Smooth muscle cell (in vitro differentiated cells): ENCODE data around the gene CNNM4. TPM values are rescaled to one million over a fixed set of nuclear protein-coding genes. Genes with fewer than 3 reads are reported as not detected.

ENCODE experiments used
- DNase-seq: peaks from one replicate; lab custom pipeline; 2025; ENCODE audit not compliant: unreplicated experiment; lab: John Stamatoyannopoulos, UW
- H2AFZ ChIP-seq: fragments of 200-600 bp; sonication (generic); 2 replicates; pipeline ENCODE4 v1.6.0; 2016; ENCODE audit warnings: antibody characterized with exemption, low read depth, mild to moderate bottlenecking
- H3F3A ChIP-seq: fragments of 200-600 bp; sonication (generic); 2 replicates; pipeline ENCODE4 v1.6.0; 2017; ENCODE audit warnings: antibody characterized with exemption, low read depth
- H3K27ac ChIP-seq: fragments of 200-600 bp; sonication (generic); 2 replicates; pipeline ENCODE4 v1.5.1; 2016; ENCODE audit warnings: low read depth, mild to moderate bottlenecking
- H3K27me3 ChIP-seq: fragments of 200-600 bp; sonication (generic); 2 replicates; pipeline ENCODE4 v1.6.1; 2016; ENCODE audit warnings: low read depth, mild to moderate bottlenecking
- H3K36me3 ChIP-seq: fragments of 200-600 bp; sonication (generic); 2 replicates; pipeline ENCODE4 v1.5.1; 2016; ENCODE audit warnings: low read depth
- H3K4me1 ChIP-seq: fragments of 200-600 bp; sonication (generic); 2 replicates; pipeline ENCODE4 v1.5.1; 2016; ENCODE audit warnings: low read depth
- H3K4me2 ChIP-seq: fragments of 200-600 bp; sonication (generic); 2 replicates; pipeline ENCODE4 v1.6.0; 2016; ENCODE audit warnings: mild to moderate bottlenecking
- H3K4me3 ChIP-seq: fragments of 200-600 bp; sonication (generic); 2 replicates; pipeline ENCODE4 v1.5.1; 2016; ENCODE audit warnings: mild to moderate bottlenecking
- H3K79me2 ChIP-seq: fragments of 200-600 bp; sonication (generic); 2 replicates; pipeline ENCODE4 v1.6.0; 2016; ENCODE audit warnings: low read depth, mild to moderate bottlenecking
- H3K9ac ChIP-seq: fragments of 200-600 bp; sonication (generic); 2 replicates; pipeline ENCODE4 v1.6.0; 2016; ENCODE audit warnings: low read depth
- H3K9me3 ChIP-seq: fragments of 200-600 bp; sonication (generic); replicated peaks from 2 replicates; pipeline ENCODE4 v1.5.1; 2016; ENCODE audit warnings: low read depth
- H4K20me1 ChIP-seq: fragments of 200-600 bp; sonication (generic); 2 replicates; pipeline ENCODE4 v1.6.0; 2016; ENCODE audit warnings: low read depth
- CTCF ChIP-seq: fragments of 200-600 bp; sonication (generic); IDR thresholded peaks from 2 replicates; pipeline ENCODE4 v1.5.1; 2017; ENCODE audit warnings: borderline replicate concordance, mild to moderate bottlenecking, antibody characterized with exemption; ENCODE audit not compliant: insufficient read depth, poor library complexity, severe bottlenecking
- WGBS: methylation state at CpG from one replicate; pipeline ENCODE4 v1.1.7; 2016; ENCODE audit warnings: low lambda C conversion rate; 5-methylcytosine and 5-hydroxymethylcytosine counted together
- polyA plus RNA-seq: library from polyadenylated mRNA; unstranded; fragments of >200 nt; fragmentation: Nextera tagmentation; extraction: Ambion mirVana; gene quantifications from 2 replicates; pipeline ENCODE4 v1.2.1, GENCODE V29; 2016
- total RNA-seq: library from RNA; depleted of rRNA; stranded (reverse); fragments of >200 nt; gene quantifications from 2 replicates; pipeline ENCODE4 v1.2.3, GENCODE V29; 2014

CNNM4 gene
- total and polyA plus RNA-seq, 2 experiments from 2014 or later, result 7.2 to 10.1 TPM

DNA sequence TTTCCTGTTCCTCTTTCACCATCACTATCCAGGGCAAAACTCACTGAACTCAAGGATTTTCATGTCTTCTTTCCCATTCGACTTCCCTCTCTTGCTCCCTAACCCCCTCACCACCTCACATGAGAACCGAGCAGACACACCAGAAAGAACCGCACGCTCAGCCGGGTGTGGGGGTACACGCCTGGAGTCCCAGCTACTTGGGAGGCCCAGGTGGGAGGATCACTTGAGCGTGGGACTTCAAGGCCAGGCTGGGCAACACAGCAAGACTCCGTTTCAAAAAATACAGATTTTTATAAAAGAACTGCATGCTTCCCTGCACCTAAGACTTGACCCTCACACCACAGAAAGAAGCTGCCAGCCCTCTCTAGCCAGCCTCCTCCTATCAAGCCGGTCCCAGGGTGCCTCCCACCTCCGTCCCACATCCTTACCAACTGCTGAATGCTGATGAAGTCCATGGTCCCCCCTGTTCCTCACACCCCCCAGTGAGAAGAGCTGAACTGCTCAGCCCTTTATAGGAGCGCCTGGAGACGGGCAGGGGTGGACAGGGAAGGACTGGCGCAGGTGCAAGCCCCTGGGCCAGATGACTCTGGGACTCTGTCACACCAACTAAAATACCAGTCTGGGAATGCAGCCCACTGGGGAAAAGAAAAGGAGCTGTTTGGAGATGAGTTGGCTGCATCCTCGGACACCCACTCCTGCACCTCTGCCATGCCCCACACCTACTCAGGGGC lies 83.0 kb downstream of the CNNM4 start, which contains the start of gene ANKRD23:
Gene ANKRD23 (minus strand): TSS at position 484 of the 731 bp plus-strand sequence. CDS start 29 bp downstream, at position 455.
- no peaks in the 10 kb centered on the region for H4K20me1 ChIP-seq
- no peak for TF ChIP-seq CTCF
- H3F3A ChIP-seq, result no peaks in the 10 kb centered on the region
- H3K79me2 ChIP-seq, result no peaks in the 10 kb centered on the region
- DNase-seq, result no peak
- H3K27ac ChIP-seq, result no peak within 1 kb of the TSS
- no peaks in the 10 kb centered on the region for H3K36me3 ChIP-seq
- H3K9me3 ChIP-seq, result no peaks in the 10 kb centered on the region
- no peak within 1 kb of the TSS for H3K4me2 ChIP-seq
- no peak within 1 kb of the TSS for H2AFZ ChIP-seq
- 96% methylated on average over 14 of the region's 14 CpGs for WGBS
- H3K4me1 ChIP-seq, result no peaks in the 10 kb centered on the region
- no peaks in the 10 kb centered on the region for H3K27me3 ChIP-seq
- H3K4me3 ChIP-seq, result no peak within 1 kb of the TSS
- H3K9ac ChIP-seq, result no peak within 1 kb of the TSS

- Histone ChIP-seq H3K4me1 (no peaks in the 10 kb centered on the region), H2AFZ (no peak overlapping the region), H3F3A (no peaks in the 10 kb centered on the region), H3K27ac (no peak overlapping the region), H3K9me3 (no peaks in the 10 kb centered on the region), H3K36me3 (no peaks in the 10 kb centered on the region), H3K4me3 (no peak overlapping the region), H3K4me2 (no peak overlapping the region), H3K9ac (no peak overlapping the region), H3K27me3 (no peaks in the 10 kb centered on the region), H3K79me2 (no peaks in the 10 kb centered on the region), H4K20me1 (no peaks in the 10 kb centered on the region)
- DNase-seq, result no peak
- no peak for TF ChIP-seq CTCF
- 85% methylated on average over 14 of the region's 17 CpGs for WGBS
These were observed 83.7 kb downstream of the CNNM4 start for GRCh38 chr2:96844405-96844808.

DNA sequence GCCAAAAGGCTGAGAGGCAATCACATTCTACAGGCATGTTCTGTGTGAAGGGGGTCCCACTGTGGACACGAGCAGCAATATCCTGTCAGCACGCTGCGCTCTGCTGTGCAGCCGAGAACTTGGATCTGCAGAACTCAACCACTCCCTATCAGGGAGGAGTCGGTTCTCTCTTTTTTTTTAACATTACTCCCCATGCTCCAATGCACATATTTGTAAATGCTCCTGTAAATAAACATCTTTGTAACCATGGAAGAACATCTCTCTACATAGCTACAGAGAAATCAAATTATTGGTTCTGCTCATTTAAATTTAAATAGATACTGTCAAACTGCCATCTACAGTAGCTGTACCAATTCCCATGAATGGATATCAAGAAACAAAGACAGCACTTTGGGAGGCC lies 86.1 kb downstream of the CNNM4 start:
- Histone ChIP-seq H3K9ac (no peak overlapping the region), H3K27me3 (no peaks in the 10 kb centered on the region), H3K27ac (no peak overlapping the region), H3K4me2 (no peak overlapping the region), H3K79me2 (no peaks in the 10 kb centered on the region), H3K9me3 (no peaks in the 10 kb centered on the region), H3F3A (no peaks in the 10 kb centered on the region), H3K36me3 (no peaks in the 10 kb centered on the region), H3K4me1 (no peaks in the 10 kb centered on the region), H4K20me1 (no peaks in the 10 kb centered on the region), H2AFZ (no peak overlapping the region), H3K4me3 (no peak overlapping the region)
- TF ChIP-seq CTCF, result no peak
- no peak for DNase-seq
- 98% methylated on average over 5 of the region's 5 CpGs for whole genome bisulfite sequencing

GRCh38 chr2:96847586-96847985 lies 86.9 kb downstream of the CNNM4 start:
- H3K79me2 ChIP-seq, result no peaks in the 10 kb centered on the region
- no peak overlapping the region for H3K4me2 ChIP-seq
- no peak overlapping the region for H2AFZ ChIP-seq
- H3K36me3 ChIP-seq, result no peaks in the 10 kb centered on the region
- no peak overlapping the region for H3K27ac ChIP-seq
- H3K27me3 ChIP-seq, result no peaks in the 10 kb centered on the region
- 89% methylated on average over 10 of the region's 10 CpGs for WGBS
- no peaks in the 10 kb centered on the region for H3K9me3 ChIP-seq
- TF ChIP-seq CTCF, result no peak
- DNase-seq, result no peak
- no peaks in the 10 kb centered on the region for H3F3A ChIP-seq
- H4K20me1 ChIP-seq, result no peaks in the 10 kb centered on the region
- H3K4me3 ChIP-seq, result no peak overlapping the region
- H3K4me1 ChIP-seq, result no peaks in the 10 kb centered on the region
- no peak overlapping the region for H3K9ac ChIP-seq
